Measurements from ENCODE around the gene PDE4B.
A peak's percentile ranks its signal among the peaks of the same experiment; 100 is the strongest.

Gene PDE4B

DNA sequence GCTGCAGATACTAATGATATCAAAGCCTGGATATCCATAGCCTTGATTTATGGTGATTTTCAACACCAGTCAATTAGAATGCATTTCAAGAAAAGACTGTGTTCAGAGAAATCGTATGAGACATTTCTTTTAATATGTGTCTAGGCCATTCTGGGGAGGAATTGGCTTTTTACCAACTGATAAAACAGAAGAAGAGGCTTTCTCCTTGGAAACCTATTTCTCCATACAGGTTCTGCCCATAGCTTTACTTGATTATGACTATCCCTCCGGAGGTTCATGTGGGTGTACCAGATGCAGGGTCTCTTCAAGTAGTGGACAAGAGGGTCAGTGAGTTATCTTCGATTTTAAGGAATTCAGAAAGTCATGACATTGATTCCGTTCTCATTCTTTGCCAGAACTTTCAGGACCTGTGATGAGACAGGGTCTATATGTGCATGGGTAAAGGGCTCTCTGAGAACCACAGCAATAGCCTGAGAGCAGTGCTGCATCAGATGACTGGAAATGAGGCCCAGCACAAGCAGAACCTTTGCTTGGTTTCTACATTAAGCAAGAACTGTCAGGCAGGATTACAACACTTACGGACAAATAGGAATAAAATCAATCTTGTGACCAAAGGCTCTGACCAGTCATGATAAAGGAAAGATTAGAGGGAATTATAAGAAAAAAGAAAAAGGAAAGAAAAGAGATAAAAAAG lies 477.6 kb downstream of the PDE4B start:
- DNase-seq = no peak

- DNase-seq = peak; percentile 84
Measured at GRCh38 chr1:66271216-66271903, 478.7 kb downstream of the PDE4B start.

- no peak for DNase-seq
Measured at GRCh38 chr1:66271904-66272254, 479.2 kb downstream of the PDE4B start.

- DNase-seq = no peak
Measured at GRCh38 chr1:66273656-66274055, 481.0 kb downstream of the PDE4B start.

DNA sequence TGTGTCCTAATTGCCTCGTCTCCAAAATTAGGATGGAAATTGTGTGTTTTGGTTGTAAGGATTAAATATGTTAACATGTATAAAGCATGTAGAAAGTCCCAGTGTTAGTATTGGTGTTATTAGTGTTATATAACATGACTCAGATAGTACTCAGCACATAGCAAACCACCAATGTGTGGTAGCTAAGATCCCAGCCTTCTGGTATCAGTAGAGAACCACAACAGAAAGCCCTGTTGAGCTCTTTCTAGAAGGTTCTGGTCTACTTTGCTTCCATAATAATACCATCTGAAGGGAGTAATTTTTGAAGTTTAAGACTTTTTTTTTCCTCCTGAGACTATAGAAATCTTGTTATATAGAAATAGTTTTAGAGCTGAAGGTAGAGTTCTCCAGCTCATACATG lies 481.9 kb downstream of the PDE4B start:
- no peak for DNase-seq

DNA sequence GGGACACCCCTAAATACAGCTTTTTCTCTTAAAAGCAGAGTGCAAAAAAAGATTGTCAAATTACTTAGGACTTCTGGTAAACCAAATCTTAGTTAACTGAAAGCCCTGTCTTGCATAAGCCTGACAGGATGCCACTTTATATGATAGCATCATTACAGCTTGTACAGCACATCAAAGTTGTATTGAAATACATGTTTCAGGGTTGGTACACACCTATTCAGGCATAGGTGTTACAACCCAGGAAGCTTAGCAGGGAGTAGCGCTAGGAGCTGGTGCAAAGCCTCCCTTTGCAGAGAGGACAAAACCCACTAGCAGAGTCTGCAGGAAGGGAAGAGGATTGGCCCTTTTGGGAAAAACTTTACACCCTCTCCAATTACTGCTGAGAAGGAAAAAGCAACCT lies 482.4 kb downstream of the PDE4B start:
- no peak for DNase-seq

- DNase-seq = no peak
Measured at GRCh38 chr1:66275601-66276023, 482.9 kb downstream of the PDE4B start.

DNA sequence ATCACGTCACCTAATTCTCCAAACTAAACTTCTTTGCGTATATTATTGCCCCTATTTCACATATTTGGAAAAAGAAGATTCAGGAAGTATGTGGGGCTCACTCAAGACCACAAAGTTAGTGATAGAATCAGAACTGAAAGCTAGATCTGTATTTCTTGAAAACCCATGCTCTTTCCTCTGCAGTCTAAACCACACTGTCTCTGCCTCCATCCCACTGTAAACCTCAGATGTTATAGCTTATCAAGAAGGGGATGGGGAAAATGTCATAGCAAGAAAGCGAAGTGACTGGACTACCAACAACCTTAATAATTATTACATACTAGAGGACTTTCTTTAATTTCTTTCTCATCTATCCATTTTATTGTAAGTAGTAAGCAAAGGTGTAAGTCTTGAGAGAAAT lies 483.5 kb downstream of the PDE4B start:
- no peak for DNase-seq

GRCh38 chr1:66278260-66279021 lies 485.7 kb downstream of the PDE4B start:
- no peak for DNase-seq

GRCh38 chr1:66281808-66282207 lies 489.1 kb downstream of the PDE4B start:
- no peak for DNase-seq

- no peak for DNase-seq
Measured at GRCh38 chr1:66282343-66282852, 489.7 kb downstream of the PDE4B start.

DNA sequence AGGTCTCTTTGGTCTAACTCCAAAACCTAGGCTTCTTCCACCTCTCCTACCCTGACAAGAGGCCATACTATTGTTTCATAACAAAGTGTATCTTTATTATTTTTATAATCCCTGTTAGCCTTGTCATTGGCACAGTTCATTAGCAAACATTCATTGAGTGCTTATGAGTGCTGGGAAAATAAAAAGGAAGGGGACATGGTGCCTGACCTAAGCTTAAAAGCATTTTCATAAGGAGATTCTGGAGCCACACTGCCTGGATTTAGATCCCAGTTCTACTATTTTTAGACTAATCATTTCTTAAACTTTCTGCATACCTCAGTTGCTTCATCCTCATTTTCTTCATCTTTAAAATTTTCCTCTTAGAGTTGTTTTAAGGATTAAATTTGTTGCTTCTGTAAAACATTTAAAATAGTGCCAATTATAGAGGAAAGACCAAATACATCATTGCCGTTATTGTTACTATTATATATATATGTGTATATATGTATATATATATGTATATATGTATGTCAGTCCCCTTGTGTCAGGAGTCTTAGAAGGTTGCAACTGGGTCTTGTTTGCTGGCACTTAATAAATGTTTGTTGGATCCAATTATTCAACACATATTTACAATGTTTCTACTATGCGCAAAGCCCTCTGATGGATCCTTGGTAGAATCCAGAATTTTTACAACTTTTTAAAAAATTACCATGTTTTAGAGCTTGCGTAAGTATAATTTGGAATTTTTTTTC lies 490.4 kb downstream of the PDE4B start:
- DNase-seq = no peak

- no peak for DNase-seq
Measured at GRCh38 chr1:66283622-66284041, 490.9 kb downstream of the PDE4B start.

- no peak for DNase-seq
Measured at GRCh38 chr1:66284746-66285145, 492.1 kb downstream of the PDE4B start.

DNA sequence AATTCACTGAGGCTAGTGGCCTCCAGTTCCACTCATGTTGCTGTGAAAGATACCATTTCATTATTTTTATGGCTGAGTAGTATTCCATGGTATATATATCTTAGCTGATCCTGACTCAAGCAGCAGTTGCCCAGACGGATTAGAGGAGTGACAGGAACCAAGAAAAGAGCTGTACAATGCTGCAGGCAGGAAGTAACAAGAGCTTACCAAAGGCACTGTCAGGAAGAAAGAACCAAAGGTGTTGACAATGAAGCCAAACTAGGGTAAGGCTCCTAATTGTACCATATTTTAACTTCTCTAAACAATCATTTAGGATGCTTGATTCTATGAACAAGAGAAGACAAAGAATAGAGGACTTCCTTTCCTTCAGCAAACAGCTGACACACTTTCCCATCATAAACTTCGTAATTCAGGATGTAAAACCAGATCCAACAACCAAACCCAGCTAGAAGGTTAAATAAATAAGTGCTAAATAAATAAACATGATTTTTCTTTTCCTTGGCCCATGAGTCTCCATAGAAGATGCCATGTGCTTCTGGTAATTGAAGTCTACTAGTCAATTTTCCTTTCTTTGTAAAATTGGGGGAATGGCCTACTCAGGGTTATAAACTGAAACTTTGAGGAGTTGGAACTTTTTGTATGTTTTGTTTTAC lies 493.0 kb downstream of the PDE4B start:
- no peak for DNase-seq

GRCh38 chr1:66286307-66286706 lies 493.6 kb downstream of the PDE4B start:
- DNase-seq = no peak

- DNase-seq = no peak
Measured at GRCh38 chr1:66288048-66288447, 495.4 kb downstream of the PDE4B start.

DNA sequence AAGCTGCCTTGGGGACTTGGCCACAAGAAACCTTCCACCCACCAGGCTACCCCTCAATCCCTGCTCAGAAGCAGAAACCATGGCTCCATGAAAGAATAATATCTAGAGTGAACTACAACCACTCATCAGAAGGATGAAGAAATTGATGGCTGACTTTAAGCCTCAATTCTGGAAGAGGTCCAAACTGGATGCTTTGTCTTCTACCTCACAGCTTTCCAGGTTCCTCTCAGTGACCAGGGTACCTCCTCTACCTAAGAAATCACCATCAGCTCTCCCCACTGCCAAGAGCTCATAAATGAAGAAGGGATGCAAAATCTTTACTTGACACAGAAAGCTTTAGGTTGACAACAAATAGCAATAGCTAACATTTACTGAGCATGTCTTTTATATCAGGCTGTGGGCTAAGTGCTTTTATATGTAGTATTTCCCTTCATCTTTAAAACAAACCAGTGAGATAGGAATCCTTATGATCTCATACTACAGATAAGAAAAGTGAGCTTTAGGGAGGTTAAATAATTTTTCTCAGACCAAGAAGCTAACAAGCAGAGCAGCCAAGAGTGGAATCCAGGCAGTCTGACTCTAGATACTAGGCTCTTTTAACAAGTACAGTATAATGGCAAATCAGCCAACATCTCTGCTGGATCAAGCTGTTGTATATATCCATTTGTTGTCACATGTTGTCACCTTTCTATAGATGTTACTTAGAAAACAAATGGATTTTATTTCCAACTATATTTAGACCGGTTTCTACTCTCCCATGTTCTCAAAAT lies 498.3 kb downstream of the PDE4B start:
- DNase-seq = no peak

- no peak for DNase-seq
Measured at GRCh38 chr1:66291531-66291864, 498.8 kb downstream of the PDE4B start.

DNA sequence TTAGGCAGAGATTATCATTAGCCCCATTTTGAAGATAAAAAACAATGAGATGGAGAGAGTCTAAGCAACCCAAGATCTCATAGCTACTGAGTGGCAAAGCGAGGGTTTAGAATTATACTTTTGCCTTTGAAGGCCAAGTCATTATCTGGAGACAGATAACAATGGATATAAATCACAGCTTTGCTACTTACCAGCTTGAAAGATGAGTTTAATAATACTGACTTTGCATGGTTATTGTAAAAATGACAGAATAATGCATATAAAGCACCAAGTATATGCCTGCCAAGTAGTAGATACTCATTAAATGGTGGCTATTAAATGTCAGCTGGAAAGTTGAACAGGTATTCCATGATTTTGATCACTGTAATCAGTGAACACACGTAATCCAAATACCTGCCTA lies 499.6 kb downstream of the PDE4B start:
- no peak for DNase-seq

- DNase-seq = no peak
Measured at GRCh38 chr1:66292944-66293343, 500.2 kb downstream of the PDE4B start.
